Endothelial cell of umbilical vein (primary cell): ENCODE results near the gene PSMA8. TPM values are rescaled to one million over a fixed set of nuclear protein-coding genes. Genes with fewer than 3 reads are reported as not detected.

Source experiments
- BruUV-seq: library from RNA; stranded (reverse); fragments of 400-500 nt; replicated peaks from 2 replicates; lab custom pipeline; 2021; lab: Mats Ljungman, UMichigan
- CTCF ChIA-PET: fragments of 300-600, 350-600 bp; sonication (Branson Sonifier 250); formaldehyde crosslinking; loops from one replicate; lab custom pipeline; 2021; ENCODE audit warnings: antibody characterized with exemption, inconsistent platforms; lab: Charles Lee
- POLR2A ChIA-PET: fragments of 300-600, 350-600 bp; sonication (Branson Sonifier 250); formaldehyde crosslinking; loops from one replicate; lab custom pipeline; 2021; ENCODE audit warnings: antibody characterized with exemption, inconsistent platforms; lab: Charles Lee
- DNase-seq: peaks from one replicate; pipeline ENCODE4 v3.0.0-alpha.2; 2011; ENCODE audit warnings: low read depth, low spot score
- FAIRE-seq: peaks from 2 replicates; lab custom pipeline; 2011; peaks lifted over from hg19 to GRCh38; lab: Jason Lieb, UNC
- H2AFZ ChIP-seq: 2 replicates; pipeline ENCODE4 v1.6.0; 2012; ENCODE audit warnings: low read depth, low read length, control low read depth, inconsistent platforms
- H3K27ac ChIP-seq: 2 replicates; pipeline ENCODE4 v1.5.1; 2011; ENCODE audit warnings: low read depth, mild to moderate bottlenecking, control low read depth, low read length, moderate library complexity; ENCODE audit not compliant: insufficient read depth
- H3K27me3 ChIP-seq, 2 experiments: 2 replicates each; pipeline versions ENCODE4 v1.6.0 to v1.6.1; 2011; ENCODE audit warnings: low read length in 2 of 2, mixed read lengths in 1 of 2; ENCODE audit not compliant: control insufficient read depth in 2 of 2, insufficient read depth in 2 of 2
- H3K36me3 ChIP-seq, 2 experiments: 2 replicates in 1 of 2; 3 replicates in 1 of 2; pipeline ENCODE4 v1.5.1; 2011; ENCODE audit warnings: low read length in 2 of 2, mild to moderate bottlenecking in 1 of 2, moderate library complexity in 1 of 2; ENCODE audit not compliant: control insufficient read depth in 2 of 2, insufficient read depth in 2 of 2; ENCODE audit errors: extremely low read depth in 1 of 2
- H3K4me1 ChIP-seq: 3 replicates; pipeline ENCODE4 v1.5.1; 2011; ENCODE audit warnings: mild to moderate bottlenecking, low read length; ENCODE audit not compliant: control insufficient read depth, insufficient read depth; ENCODE audit errors: extremely low read depth
- H3K4me2 ChIP-seq: 2 replicates; pipeline ENCODE4 v1.6.1; 2011; ENCODE audit warnings: low read length, control low read depth, mixed read lengths; ENCODE audit not compliant: insufficient read depth
- H3K4me3 ChIP-seq, 3 experiments: fragments of 200-600 bp in 1 of 3; sonication (generic), shearing (Covaris generic) in 1 of 3; replicated peaks in 1 of 3; 2 replicates each; pipeline ENCODE4 v1.5.1; 2011 to 2016; ENCODE audit warnings: control low read depth in 3 of 3, low read length in 3 of 3, mild to moderate bottlenecking in 2 of 3, inconsistent platforms in 1 of 3, low read depth in 1 of 3, moderate library complexity in 1 of 3; ENCODE audit not compliant: insufficient read depth in 1 of 3
- H3K79me2 ChIP-seq: 2 replicates; pipeline ENCODE4 v1.6.0; 2012; ENCODE audit warnings: low read length, inconsistent platforms; ENCODE audit not compliant: control insufficient read depth, insufficient read depth
- H3K9ac ChIP-seq: replicated peaks from 2 replicates; pipeline ENCODE3; 2011; ENCODE audit warnings: low read length, control low read depth; ENCODE audit not compliant: insufficient read depth; ENCODE audit errors: extremely low read depth
- H3K9me1 ChIP-seq: replicated peaks from 3 replicates; pipeline ENCODE4 v1.6.0; 2011; ENCODE audit warnings: mild to moderate bottlenecking, low read length; ENCODE audit not compliant: control insufficient read depth, insufficient read depth; ENCODE audit errors: extremely low read depth
- H3K9me3 ChIP-seq: replicated peaks from 2 replicates; pipeline ENCODE4 v1.5.1; 2012; ENCODE audit warnings: low read length, inconsistent platforms; ENCODE audit not compliant: control insufficient read depth, insufficient read depth
- H4K20me1 ChIP-seq: replicated peaks from 2 replicates; pipeline ENCODE3; 2011; ENCODE audit warnings: mild to moderate bottlenecking, low read length; ENCODE audit not compliant: control insufficient read depth, insufficient read depth; ENCODE audit errors: extremely low read depth
- EZH2 ChIP-seq: IDR thresholded peaks from 2 replicates; pipeline ENCODE4 v1.6.1; 2012; ENCODE audit warnings: borderline replicate concordance, low read depth, mild to moderate bottlenecking, moderate library complexity, low read length, inconsistent platforms; ENCODE audit not compliant: severe bottlenecking
- FOS ChIP-seq: IDR thresholded peaks from 2 replicates; pipeline ENCODE4 v1.6.1; 2011; ENCODE audit warnings: mild to moderate bottlenecking, low read length, moderate library complexity, borderline replicate concordance; ENCODE audit not compliant: insufficient read depth
- GATA2 ChIP-seq: IDR thresholded peaks from 2 replicates; pipeline ENCODE4 v1.7.0; 2011; ENCODE audit warnings: low read depth, mild to moderate bottlenecking, moderate library complexity, mixed read lengths, low read length; ENCODE audit not compliant: insufficient read length, insufficient read depth
- JUN ChIP-seq: IDR thresholded peaks from 2 replicates; pipeline ENCODE4 v1.6.1; 2011; ENCODE audit warnings: borderline replicate concordance, low read depth; ENCODE audit not compliant: insufficient read length, insufficient read depth
- MYC ChIP-seq: IDR thresholded peaks from one replicate; pipeline ENCODE4 v1.6.1; 2011; ENCODE audit warnings: mild to moderate bottlenecking, low read depth, low read length
- POLR2A ChIP-seq: IDR thresholded peaks from 2 replicates; pipeline ENCODE4 v1.6.1; 2012; ENCODE audit warnings: low read depth, mild to moderate bottlenecking, control low read depth, low read length
- POLR2AphosphoS5 ChIP-seq: IDR thresholded peaks from 2 replicates; pipeline ENCODE4 v1.6.1; 2012; ENCODE audit warnings: low read depth, mild to moderate bottlenecking, control low read depth, low read length, moderate library complexity; ENCODE audit not compliant: insufficient read depth
- dilution Hi-C: fragments of 300-500 bp; cut with MboI; formaldehyde crosslinking; loops from one replicate; pipeline ENCODE4 v1.15.0; 2019; ENCODE audit warnings: low sequenced_read_pairs; ENCODE audit not compliant: extremely low pct_ligation_motif_present
- intact Hi-C: fragments of 100-400 bp; cut with micrococcal nuclease; formaldehyde crosslinking; loops from one replicate; pipeline ENCODE4 v1.10.0; 2022
- polyA plus RNA-seq, 4 experiments: library from polyadenylated mRNA; depleted of rRNA in 3 of 4; stranded (reverse) in 3 of 4; unstranded in 1 of 4; fragments of >200 nt; gene quantifications; 2 replicates each; pipeline versions ENCODE4 v1.2.1 to v1.2.3, GENCODE V29; 2011 to 2012; ENCODE audit warnings: missing spikeins in 1 of 4
- total RNA-seq: library from RNA; stranded (reverse); gene quantifications from 2 replicates; pipeline ENCODE4 v1.2.3, GENCODE V29; 2021
- TF ChIP-seq, protein P1 (sequence below), 2 donors: IDR thresholded peaks; 1 replicate in 1 of 2; 2 replicates in 1 of 2; pipeline ENCODE4 v1.5.1; 2011; ENCODE audit warnings: low read length in 2 of 2, mild to moderate bottlenecking in 2 of 2, moderate library complexity in 2 of 2, control low read depth in 1 of 2, inconsistent platforms in 1 of 2, low read depth in 1 of 2; ENCODE audit not compliant: insufficient read depth in 1 of 2; ENCODE audit errors: extremely low read depth in 1 of 2
- TF ChIP-seq, protein P2 (sequence below): IDR thresholded peaks from 2 replicates; pipeline ENCODE4 v1.6.1; 2011; ENCODE audit not compliant: insufficient read depth, insufficient read length

The PSMA8 gene
- total and polyA plus RNA-seq, 2 donors (not counting 3 experiments of a cell fraction or from before 2014, with no cell fraction given): not detected

GRCh38 chr18:26135548-26135947 is 1.9 kb downstream of the PSMA8 start:
- no peak for DNase-seq
- dilution Hi-C loops (no loop called here), intact Hi-C loops (no loop called here)
- no peak overlapping the region for H3K4me2 ChIP-seq
- H3K9me3 ChIP-seq: no peaks in the 10 kb centered on the region
- CTCF ChIA-PET: no interaction called here
- no peak for FAIRE-seq
- no peak overlapping the region for H3K9ac ChIP-seq
- no TSS peak for BruUV-seq
- H3K4me3 ChIP-seq: no peak overlapping the region
- H4K20me1 ChIP-seq: no peaks in the 10 kb centered on the region
- H3K27ac ChIP-seq: no peak overlapping the region
- H3K4me1 ChIP-seq: no peaks in the 10 kb centered on the region
- no peak overlapping the region for H2AFZ ChIP-seq
- POLR2A ChIA-PET: no interaction called here
- H3K27me3 ChIP-seq: peaks cover 0 to 2% of the 10 kb centered on the region in 2 experiments
- no peaks in the 10 kb centered on the region for H3K36me3 ChIP-seq
- no peaks in the 10 kb centered on the region for H3K79me2 ChIP-seq
- no peaks in the 10 kb centered on the region for H3K9me1 ChIP-seq
- TF ChIP-seq, protein P1, sequence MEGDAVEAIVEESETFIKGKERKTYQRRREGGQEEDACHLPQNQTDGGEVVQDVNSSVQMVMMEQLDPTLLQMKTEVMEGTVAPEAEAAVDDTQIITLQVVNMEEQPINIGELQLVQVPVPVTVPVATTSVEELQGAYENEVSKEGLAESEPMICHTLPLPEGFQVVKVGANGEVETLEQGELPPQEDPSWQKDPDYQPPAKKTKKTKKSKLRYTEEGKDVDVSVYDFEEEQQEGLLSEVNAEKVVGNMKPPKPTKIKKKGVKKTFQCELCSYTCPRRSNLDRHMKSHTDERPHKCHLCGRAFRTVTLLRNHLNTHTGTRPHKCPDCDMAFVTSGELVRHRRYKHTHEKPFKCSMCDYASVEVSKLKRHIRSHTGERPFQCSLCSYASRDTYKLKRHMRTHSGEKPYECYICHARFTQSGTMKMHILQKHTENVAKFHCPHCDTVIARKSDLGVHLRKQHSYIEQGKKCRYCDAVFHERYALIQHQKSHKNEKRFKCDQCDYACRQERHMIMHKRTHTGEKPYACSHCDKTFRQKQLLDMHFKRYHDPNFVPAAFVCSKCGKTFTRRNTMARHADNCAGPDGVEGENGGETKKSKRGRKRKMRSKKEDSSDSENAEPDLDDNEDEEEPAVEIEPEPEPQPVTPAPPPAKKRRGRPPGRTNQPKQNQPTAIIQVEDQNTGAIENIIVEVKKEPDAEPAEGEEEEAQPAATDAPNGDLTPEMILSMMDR (IDR thresholded peaks at IDR 0.05; ENCODE audit: extremely low read depth in 1 of 2, insufficient read depth in 1 of 2, low read depth in 1 of 2, low read length in 2 of 2): no peak
- TF ChIP-seq EZH2 (no peak), POLR2A (no peak), GATA2 (no peak)

DNA sequence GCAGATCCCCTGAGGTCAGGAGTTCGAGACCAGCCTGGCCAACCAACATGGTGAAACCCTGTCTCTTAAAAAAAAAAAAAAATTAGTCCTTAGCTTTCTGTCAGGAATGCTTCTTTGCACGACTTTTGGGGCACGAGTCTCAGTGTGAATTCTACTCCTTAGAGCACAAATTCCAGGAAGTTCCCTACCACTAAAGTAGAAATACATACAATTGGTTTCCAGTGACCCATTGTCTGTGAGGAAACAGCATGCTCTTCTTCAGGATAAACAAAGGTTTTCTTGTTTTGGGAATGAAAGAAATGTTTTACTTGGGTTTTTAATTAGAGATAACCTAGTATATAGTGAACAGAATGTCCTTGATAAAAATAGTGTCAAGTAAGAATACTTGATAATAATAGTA is 23.7 kb downstream of the PSMA8 start:
- no peaks in the 10 kb centered on the region for H4K20me1 ChIP-seq
- no peak overlapping the region for H2AFZ ChIP-seq
- no peaks in the 10 kb centered on the region for H3K9me3 ChIP-seq
- FAIRE-seq: no peak
- DNase-seq: no peak
- no peak overlapping the region for H3K27ac ChIP-seq
- H3K4me3 ChIP-seq: no peak overlapping the region
- TF ChIP-seq JUN: no peak
- TF ChIP-seq EZH2: no peak
- TF ChIP-seq, protein P1 (IDR thresholded peaks at IDR 0.05; ENCODE audit: extremely low read depth in 1 of 2, insufficient read depth in 1 of 2, low read depth in 1 of 2, low read length in 2 of 2): no peak
- no peak for TF ChIP-seq MYC
- TF ChIP-seq FOS: no peak
- no peak for TF ChIP-seq GATA2
- no peak for TF ChIP-seq POLR2AphosphoS5
- no peak for TF ChIP-seq POLR2A
- TF ChIP-seq, protein P2, sequence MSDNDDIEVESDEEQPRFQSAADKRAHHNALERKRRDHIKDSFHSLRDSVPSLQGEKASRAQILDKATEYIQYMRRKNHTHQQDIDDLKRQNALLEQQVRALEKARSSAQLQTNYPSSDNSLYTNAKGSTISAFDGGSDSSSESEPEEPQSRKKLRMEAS: no peak
- ChIA-PET CTCF (interaction anchor here (1.0 kb wide), 1 partner anchor 236 kb away, joined by 4 read pairs; no protein-coding TSS in a partner anchor), POLR2A (no interaction called here)
- intact Hi-C loops (no loop called here), dilution Hi-C loops (no loop called here)
- no peaks in the 10 kb centered on the region for H3K9me1 ChIP-seq
- H3K4me1 ChIP-seq: no peaks in the 10 kb centered on the region
- no peak overlapping the region for H3K9ac ChIP-seq
- H3K79me2 ChIP-seq: no peaks in the 10 kb centered on the region
- H3K27me3 ChIP-seq: no peaks in the 10 kb centered on the region
- BruUV-seq: no TSS peak
- H3K4me2 ChIP-seq: no peak overlapping the region
- H3K36me3 ChIP-seq: no peaks in the 10 kb centered on the region
